Measurements from ENCODE around the gene VENTX.

VENTX gene

GRCh38 chr10:133201948-133202725 is 35.5 kb upstream of the VENTX start:
- no peak for DNase-seq (ENCODE audit: low read depth)

- DNase-seq (ENCODE audit: low read depth) = no peak
Observed at GRCh38 chr10:133202778-133203651, 34.6 kb upstream of the VENTX start.

GRCh38 chr10:133203652-133204195 is 33.9 kb upstream of the VENTX start:
- DNase-seq (ENCODE audit: low read depth) = no peak

GRCh38 chr10:133204226-133205015 is 33.2 kb upstream of the VENTX start:
- DNase-seq (ENCODE audit: low read depth) = no peak

GRCh38 chr10:133205146-133205545 is 32.5 kb upstream of the VENTX start:
- DNase-seq (ENCODE audit: low read depth) = no peak

- DNase-seq (ENCODE audit: low read depth) = no peak
Observed at GRCh38 chr10:133206356-133207040, 31.2 kb upstream of the VENTX start.

GRCh38 chr10:133207041-133207600 is 30.5 kb upstream of the VENTX start:
- DNase-seq (ENCODE audit: low read depth) = no peak

- no peak for DNase-seq (ENCODE audit: low read depth)
Observed at GRCh38 chr10:133207627-133208026, 30.0 kb upstream of the VENTX start.

GRCh38 chr10:133208466-133208865 is 29.2 kb upstream of the VENTX start:
- DNase-seq (ENCODE audit: low read depth) = no peak

- no peak for DNase-seq (ENCODE audit: low read depth)
Observed at GRCh38 chr10:133209117-133209516, 28.5 kb upstream of the VENTX start.

- no peak for DNase-seq (ENCODE audit: low read depth)
Observed at GRCh38 chr10:133209641-133210040, 28.0 kb upstream of the VENTX start.

GRCh38 chr10:133210398-133211140 is 27.1 kb upstream of the VENTX start:
- no peak for DNase-seq (ENCODE audit: low read depth)

- no peak for DNase-seq (ENCODE audit: low read depth)
Observed at GRCh38 chr10:133211141-133211830, 26.4 kb upstream of the VENTX start.

- no peak for DNase-seq (ENCODE audit: low read depth)
Observed at GRCh38 chr10:133211959-133212852, 25.4 kb upstream of the VENTX start.

GRCh38 chr10:133212853-133213494 is 24.7 kb upstream of the VENTX start:
- no peak for DNase-seq (ENCODE audit: low read depth)

GRCh38 chr10:133213641-133214467 is 23.8 kb upstream of the VENTX start:
- no peak for DNase-seq (ENCODE audit: low read depth)

Measured in stimulated activated CD8-positive, alpha-beta memory T cell treated with anti-CD3 and anti-CD28 coated beads, Interleukin-4, amount 100 ng/mL, for 24 hours (primary cell).